AG10803 (cell line): ENCODE results near the gene PI4K2B.

Source experiments
- DNase-seq: peaks from one replicate; pipeline ENCODE4 v3.0.0; 2010; ENCODE audit warnings: low read depth
- H3K4me3 ChIP-seq: 2 replicates; pipeline ENCODE4 v1.5.1; 2011; ENCODE audit warnings: mild to moderate bottlenecking, low read length, control low read depth
- CTCF ChIP-seq: conservative IDR thresholded peaks from 2 replicates; pipeline ENCODE4 v1.5.1; 2011; ENCODE audit warnings: mild to moderate bottlenecking, low read length, control low read depth, inconsistent platforms

Gene PI4K2B

GRCh38 chr4:25308761-25309160 lies 74.9 kb downstream of the PI4K2B start:
- DNase-seq: peak; percentile 43
- TF ChIP-seq CTCF: no peak

DNA sequence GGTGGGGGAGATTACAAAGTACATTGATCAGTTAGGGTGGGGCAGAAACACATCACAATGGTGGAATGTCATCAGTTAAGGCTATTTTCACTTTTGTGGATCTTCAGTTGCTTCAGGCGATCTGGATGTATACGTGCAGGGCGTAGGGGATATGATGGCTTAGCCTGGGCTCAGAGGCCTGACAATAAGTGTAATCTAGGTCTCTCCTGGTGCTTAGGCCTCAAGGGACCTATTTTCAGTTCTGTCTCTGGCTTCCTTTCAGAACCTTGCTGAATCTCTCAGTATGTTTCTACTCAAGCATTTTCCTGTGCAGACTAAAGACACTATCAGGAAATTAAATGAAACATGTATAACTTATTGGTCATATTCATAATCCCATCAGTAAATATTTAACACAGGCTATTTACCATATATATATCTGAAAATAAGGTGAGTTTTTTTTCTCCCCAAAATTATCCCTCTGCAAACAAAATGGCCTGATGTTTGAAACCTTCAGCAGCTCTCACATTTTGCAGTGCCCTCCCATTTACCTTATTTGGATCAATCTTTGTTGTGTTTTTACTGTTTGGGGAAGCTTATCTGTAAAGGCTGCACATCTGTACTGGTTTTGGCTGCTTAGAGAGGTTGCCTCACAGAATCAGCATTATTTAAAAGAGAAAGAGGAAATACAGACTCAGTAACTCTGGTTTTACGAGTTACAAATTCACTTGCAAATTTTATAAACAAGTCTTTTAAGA lies 76.4 kb downstream of the PI4K2B start:
- no peak for DNase-seq

More at GRCh38 chr4:25308761-25309160, 74.9 kb downstream of the PI4K2B start:
- H3K4me3 ChIP-seq: no peak overlapping the region

GRCh38 chr4:25310803-25311166 lies 77.0 kb downstream of the PI4K2B start:
- DNase-seq: no peak
- no peak overlapping the region for H3K4me3 ChIP-seq
- TF ChIP-seq CTCF: no peak

More for the DNA sequence above, 76.4 kb downstream of the PI4K2B start:
- no peak overlapping the region for H3K4me3 ChIP-seq
- TF ChIP-seq CTCF: no peak

DNA sequence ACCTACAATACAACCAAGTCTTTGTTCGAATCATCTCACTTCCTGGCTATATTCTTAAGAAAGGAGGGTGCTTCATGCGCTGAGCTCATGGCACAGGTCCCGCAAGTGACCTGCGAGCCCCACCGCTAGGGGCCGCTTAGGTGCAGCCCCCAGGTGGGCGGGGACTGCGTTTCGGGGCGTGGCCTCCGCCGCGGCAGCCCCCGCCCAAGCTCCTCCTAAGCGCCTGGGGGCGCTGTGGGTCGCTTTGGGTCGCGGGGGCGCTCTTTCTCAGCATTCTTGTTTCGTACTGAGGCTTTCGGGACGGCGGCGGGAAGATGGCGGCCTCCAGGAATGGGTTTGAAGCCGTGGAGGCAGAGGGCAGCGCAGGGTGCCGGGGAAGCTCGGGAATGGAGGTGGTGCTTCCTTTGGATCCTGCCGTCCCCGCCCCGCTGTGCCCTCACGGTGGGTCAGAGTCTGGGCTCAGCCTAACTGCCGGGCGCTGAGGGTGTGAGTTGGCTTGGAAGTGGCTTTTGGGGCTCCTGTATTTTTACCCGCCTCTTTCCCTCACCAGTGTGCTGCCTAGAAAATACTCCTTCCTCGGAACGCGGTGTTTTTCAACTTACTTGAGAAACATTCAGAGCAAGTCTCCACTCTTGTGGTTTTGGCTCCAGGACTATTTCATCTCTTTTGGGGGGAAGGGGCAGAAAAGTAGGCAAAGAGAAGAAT lies 78.8 kb downstream of the PI4K2B start, which contains the start of gene ZCCHC4:
Gene ZCCHC4 (plus strand): TSS at position 279 of the 705 bp plus-strand sequence. CDS start 36 bp downstream, at position 315.
- TF ChIP-seq CTCF: peak; percentile 94
- peak within 1 kb of the TSS; percentile 94 for H3K4me3 ChIP-seq
- peak; percentile 91 for DNase-seq

DNA sequence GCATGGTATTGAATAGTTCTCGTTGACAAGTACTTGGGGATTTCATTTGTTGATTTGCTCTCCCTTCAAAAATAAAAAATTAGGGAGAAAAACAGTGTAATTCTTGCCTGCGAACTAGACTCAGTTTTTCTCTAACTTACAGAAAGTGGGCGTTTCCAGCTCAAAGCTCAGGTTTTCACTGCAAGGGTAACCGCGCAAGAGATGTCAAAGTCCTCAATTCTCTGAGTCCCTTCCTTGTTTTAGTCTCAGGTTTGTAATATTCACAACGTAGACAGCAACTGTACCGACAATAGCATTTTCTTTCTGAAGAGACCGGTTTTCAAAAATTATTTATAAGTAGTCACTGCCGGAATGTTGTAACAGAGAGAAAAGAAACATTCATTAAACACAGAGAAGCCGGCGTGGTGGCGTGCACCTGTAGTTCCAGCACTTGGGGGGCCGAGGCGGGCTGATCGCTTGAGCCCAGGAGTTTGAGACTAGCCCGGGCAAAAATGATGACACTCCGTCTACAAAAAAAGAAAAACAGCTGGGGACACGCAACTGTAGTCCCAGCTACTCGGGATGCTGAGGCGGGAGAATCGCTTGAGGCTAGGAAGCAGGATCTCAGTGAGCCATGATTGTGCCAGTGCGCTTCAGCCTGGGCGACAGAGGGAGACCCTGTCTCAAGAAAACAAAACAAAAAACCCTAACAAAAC lies 79.5 kb downstream of the PI4K2B start:
- TF ChIP-seq CTCF: no peak
- DNase-seq: no peak
- peak overlapping the region; percentile 94 for H3K4me3 ChIP-seq

GRCh38 chr4:25320336-25320735 lies 86.5 kb downstream of the PI4K2B start:
- TF ChIP-seq CTCF: no peak
- DNase-seq: peak; percentile 36
- H3K4me3 ChIP-seq: no peak overlapping the region
